ENCODE measurements around the gene DLX5.

GRCh38 chr7:96998333-96998732, 26.3 kb downstream of the DLX5 start:
- TF ChIP-seq EZH2 (IDR thresholded peaks at IDR 0.05; ENCODE audit: low read length), result peak; percentile 26
- no peak for TF ChIP-seq CTCF (optimal IDR thresholded peaks at IDR 0.05 in 1 of 3, IDR thresholded peaks at IDR 0.05 in 1 of 3, conservative IDR thresholded peaks at IDR 0.05 in 1 of 3; ENCODE audit: extremely low read depth in 1 of 3, insufficient read depth in 2 of 3, low read length in 3 of 3)

Measured in keratinocyte (primary cell).